A549 (cell line): Measurements from ENCODE around the gene ZNF385A. TPM values are rescaled to one million over a fixed set of nuclear protein-coding genes. Genes with fewer than 3 reads are reported as not detected.

Experiments used
- ATAC-seq, 2 experiments: fragments of 200-7000 bp in 1 of 2; fragments of >200 bp in 1 of 2; cut with Nextera tagmentation in 1 of 2; cut with Tn5 transposase in 1 of 2; 3 replicates each; pipeline versions ENCODE4 v1.8.0 to v1.9.1; 2018 to 2020; ENCODE audit warnings: mild to moderate bottlenecking in 1 of 2, moderate library complexity in 1 of 2
- CTCF ChIA-PET: fragments of 300-600 bp; sonication (Branson Sonifier 250); formaldehyde crosslinking; extraction: SDS; loops from one replicate; lab custom pipeline; 2021; ENCODE audit warnings: antibody characterized with exemption, inconsistent platforms; lab: Yijun Ruan, JAX
- POLR2A ChIA-PET: fragments of 350-600 bp; formaldehyde crosslinking; extraction: SDS; loops from one replicate; lab custom pipeline; 2021; ENCODE audit warnings: antibody characterized with exemption, inconsistent platforms; lab: Yijun Ruan, JAX
- DNase-seq, 2 experiments: peaks; one replicate each; pipeline versions ENCODE4 v3.0.0 to v3.0.0-alpha.2; 2011 to 2016; ENCODE audit warnings: low read depth in 1 of 2, low spot score in 1 of 2
- FAIRE-seq: peaks from 2 replicates; lab custom pipeline; 2011; peaks lifted over from hg19 to GRCh38; lab: Jason Lieb, UNC
- H3K27ac ChIP-seq, 2 experiments: fragments of >200 bp; sonication (Bioruptor Twin); formaldehyde crosslinking; 3 replicates each; pipeline ENCODE4 v1.5.1; 2016 to 2017
- H3K4me1 ChIP-seq: fragments of >200 bp; sonication (Bioruptor Twin); formaldehyde crosslinking; 3 replicates; pipeline ENCODE4 v1.6.1; 2016
- H3K4me2 ChIP-seq: fragments of >200 bp; sonication (Bioruptor Twin); formaldehyde crosslinking; 3 replicates; pipeline ENCODE4 v1.6.1; 2016
- H3K4me3 ChIP-seq: fragments of >200 bp; sonication (Bioruptor Twin); formaldehyde crosslinking; 3 replicates; pipeline ENCODE4 v1.5.1; 2016
- H3K9me3 ChIP-seq: fragments of >200 bp; sonication (Bioruptor Twin); formaldehyde crosslinking; 3 replicates; pipeline ENCODE4 v1.6.1; 2016
- ATOH8 ChIP-seq: fragments of 250-450 bp; sonication (Bioruptor Pico); IDR thresholded peaks from 2 replicates; pipeline ENCODE4 v1.5.0; 2020; ENCODE audit warnings: low read depth, mild to moderate bottlenecking, moderate library complexity
- CBX8 ChIP-seq: fragments of 200-600 bp; sonication (generic); IDR thresholded peaks from 2 replicates; pipeline ENCODE4 v1.6.1; 2016
- CHD4 ChIP-seq: fragments of 200-600 bp; sonication (generic); IDR thresholded peaks from 2 replicates; pipeline ENCODE4 v1.6.1; 2016; ENCODE audit warnings: antibody characterized with exemption, mild to moderate bottlenecking, borderline replicate concordance
- E2F6 ChIP-seq: IDR thresholded peaks from 2 replicates; pipeline ENCODE4 v1.6.1; 2012; ENCODE audit warnings: low read depth, borderline replicate concordance
- EHMT2 ChIP-seq: fragments of 200-600 bp; sonication (generic); IDR thresholded peaks from 2 replicates; pipeline ENCODE4 v1.6.1; 2016; ENCODE audit warnings: antibody characterized with exemption, low read depth, mild to moderate bottlenecking, moderate library complexity
- ELK1 ChIP-seq: fragments of 150-350 bp; IDR thresholded peaks from 2 replicates; pipeline ENCODE4 v1.6.1; 2014; ENCODE audit warnings: low read depth, mild to moderate bottlenecking, low read length
- FOSL2 ChIP-seq, 2 experiments: fragments of 450-650 bp in 1 of 2; fragments of >200 bp in 1 of 2; sonication (Bioruptor Twin) in 1 of 2; formaldehyde crosslinking; IDR thresholded peaks; 2 replicates each; pipeline versions ENCODE4 v1.5.0 to v1.6.1; 2016 to 2020; ENCODE audit warnings: mild to moderate bottlenecking in 1 of 2, moderate library complexity in 1 of 2
- HDAC2 ChIP-seq: fragments of 200-600 bp; sonication (generic); IDR thresholded peaks from 2 replicates; pipeline ENCODE4 v1.6.1; 2016
- HOXA7 ChIP-seq: fragments of 250-450 bp; sonication (Bioruptor Pico); IDR thresholded peaks from 2 replicates; pipeline ENCODE4 v1.5.0; 2020; ENCODE audit warnings: mild to moderate bottlenecking, moderate library complexity
- HOXB13 ChIP-seq: fragments of 250-450 bp; sonication (Bioruptor Pico); IDR thresholded peaks from 2 replicates; pipeline ENCODE4 v1.5.0; 2020; ENCODE audit warnings: low read depth, mild to moderate bottlenecking, moderate library complexity
- HOXB5 ChIP-seq: fragments of 250-450 bp; sonication (Bioruptor Pico); IDR thresholded peaks from 2 replicates; pipeline ENCODE4 v1.5.0; 2020; ENCODE audit warnings: mild to moderate bottlenecking, moderate library complexity
- MAZ ChIP-seq: fragments of 150-350 bp; IDR thresholded peaks from 2 replicates; pipeline ENCODE4 v1.6.1; 2014; ENCODE audit warnings: antibody characterized with exemption, low read depth, low read length, borderline replicate concordance
- NPAS2 ChIP-seq: fragments of 250-450 bp; sonication (Bioruptor Pico); IDR thresholded peaks from 2 replicates; pipeline ENCODE4 v1.8.0; 2022; ENCODE audit warnings: mild to moderate bottlenecking, moderate library complexity, borderline replicate concordance
- NR3C1 ChIP-seq: fragments of >200 bp; sonication (Bioruptor Twin); formaldehyde crosslinking; IDR thresholded peaks from 3 replicates; pipeline ENCODE4 v1.6.1; 2017
- PHF8 ChIP-seq: fragments of 200-600 bp; sonication (generic); IDR thresholded peaks from 2 replicates; pipeline ENCODE4 v1.6.1; 2016; ENCODE audit warnings: low read depth, mild to moderate bottlenecking, antibody characterized with exemption, moderate library complexity, borderline replicate concordance
- POLR2A ChIP-seq: IDR thresholded peaks from 2 replicates; pipeline ENCODE4 v1.6.1; 2012; ENCODE audit warnings: mild to moderate bottlenecking, low read length
- RARB ChIP-seq: fragments of 250-450 bp; sonication (Bioruptor Pico); IDR thresholded peaks from 2 replicates; pipeline ENCODE4 v1.8.0; 2021; ENCODE audit warnings: mild to moderate bottlenecking, moderate library complexity
- RFX5 ChIP-seq: fragments of 450-650 bp; IDR thresholded peaks from 2 replicates; pipeline ENCODE4 v1.7.1; 2014; ENCODE audit warnings: antibody characterized with exemption, mild to moderate bottlenecking, moderate library complexity
- SMC3 ChIP-seq: fragments of >200 bp; sonication (Bioruptor Twin); formaldehyde crosslinking; IDR thresholded peaks from 3 replicates; pipeline ENCODE4 v1.6.1; 2018; ENCODE audit warnings: inconsistent platforms
- SREBF2 ChIP-seq: fragments of 450-650 bp; IDR thresholded peaks from 2 replicates; pipeline ENCODE4 v1.6.1; 2014; ENCODE audit warnings: mild to moderate bottlenecking, moderate library complexity
- TP53 ChIP-seq: fragments of 250-450 bp; sonication (Bioruptor Pico); IDR thresholded peaks from 2 replicates; pipeline ENCODE4 v1.5.0; 2021; ENCODE audit warnings: mild to moderate bottlenecking, moderate library complexity
- ZFP36 ChIP-seq: fragments of 450-650 bp; IDR thresholded peaks from 2 replicates; pipeline ENCODE4 v1.6.1; 2014; ENCODE audit warnings: borderline replicate concordance; ENCODE audit not compliant: partially characterized antibody
- ZNF302 ChIP-seq: fragments of 250-450 bp; sonication (Bioruptor Pico); IDR thresholded peaks from 2 replicates; pipeline ENCODE4 v1.9.0; 2021; ENCODE audit warnings: inconsistent platforms, mild to moderate bottlenecking, moderate library complexity
- ZSCAN20 ChIP-seq: fragments of 250-450 bp; sonication (Bioruptor Pico); IDR thresholded peaks from 2 replicates; pipeline ENCODE4 v1.8.0; 2022; ENCODE audit warnings: mild to moderate bottlenecking, moderate library complexity
- WGBS: methylation state at CpG from one replicate; pipeline ENCODE4 v1.1.6; 2017; ENCODE audit errors: missing lambda C conversion rate; 5-methylcytosine and 5-hydroxymethylcytosine counted together
- polyA plus RNA-seq, 4 experiments: library from polyadenylated mRNA; depleted of rRNA in 3 of 4; stranded (reverse); fragments of >200 nt; fragmentation: RNase III in 1 of 4; extraction: RNeasy Plus Mini Kit Qiagen cat#74134 plus additional on column Dnase treatment in 1 of 4; gene quantifications; 2 replicates in 3 of 4; 3 replicates in 1 of 4; pipeline ENCODE4 v1.2.3, GENCODE V29; 2011 to 2017
- TF ChIP-seq, protein P1 (sequence below): fragments of >200 bp; sonication (Bioruptor Twin); formaldehyde crosslinking; IDR thresholded peaks from 3 replicates; pipeline ENCODE4 v1.5.1; 2016

ZNF385A gene
- polyA plus RNA-seq, 2 of the 4 experiments (the other 2 are of a cell fraction): 1.8 to 14.9 TPM

DNA sequence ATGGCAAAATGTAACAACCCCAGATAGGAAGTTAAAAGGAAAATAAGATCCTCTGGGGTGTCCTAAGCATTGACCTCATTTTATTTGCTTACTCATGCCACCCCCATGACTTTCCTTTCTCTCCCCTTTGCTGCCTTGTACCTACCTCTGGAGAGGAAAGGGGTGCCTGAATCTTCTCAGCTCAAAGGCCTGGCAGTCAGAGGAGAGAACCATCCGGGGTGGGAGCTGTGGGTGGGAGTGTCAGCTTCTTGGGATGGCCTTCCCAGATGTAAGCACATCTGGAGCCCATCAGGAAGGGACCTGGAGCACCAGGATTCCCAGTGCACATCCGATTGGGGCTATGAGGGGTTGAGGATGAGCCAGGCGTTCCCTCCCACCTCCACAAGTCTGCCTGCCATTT, 39.7 kb upstream of the ZNF385A start (continued):
- no peak for TF ChIP-seq ELK1
- no peak for TF ChIP-seq SMC3
- TF ChIP-seq HOXB13: no peak
- TF ChIP-seq ATOH8: no peak
- no peak for TF ChIP-seq HOXA7 (CRISPR knock-in tag)
- TF ChIP-seq, all 56 proteins: peak for 0

- 20% methylated on average over 5 of the region's 5 CpGs for WGBS
- H3K27ac ChIP-seq: peak overlapping the region; percentile 94 to 99; a peak in 5 of 6 replicates
- ATAC-seq (peak in 1 of 2 experiments; percentile 1; a peak in 1 of 6 replicates), FAIRE-seq (no peak), DNase-seq (no peak)
- CTCF ChIA-PET: interaction anchor here (1.1 to 47.9 kb wide), 7 partner anchors 9 to 32 kb away, joined by 3 to 1279 read pairs (median 4); no protein-coding TSS in a partner anchor
- H3K4me1 ChIP-seq: peaks cover 55% of the 10 kb centered on the region
- TF ChIP-seq FOSL2 (IDR thresholded peaks at IDR 0.05) (no peak), FOSL2 (CRISPR knock-in tag; IDR thresholded peaks at IDR 0.05) (no peak), ELK1 (no peak), CHD4 (no peak), RARB (CRISPR knock-in tag) (no peak), EHMT2 (no peak), PHF8 (no peak)
- peak overlapping the region; percentile 81 for H3K4me2 ChIP-seq
- H3K9me3 ChIP-seq: no peaks in the 10 kb centered on the region
- H3K4me3 ChIP-seq: no peak overlapping the region
- POLR2A ChIA-PET: no interaction called here
These were observed 39.2 kb upstream of the ZNF385A start for GRCh38 chr12:54423816-54424150.

DNA sequence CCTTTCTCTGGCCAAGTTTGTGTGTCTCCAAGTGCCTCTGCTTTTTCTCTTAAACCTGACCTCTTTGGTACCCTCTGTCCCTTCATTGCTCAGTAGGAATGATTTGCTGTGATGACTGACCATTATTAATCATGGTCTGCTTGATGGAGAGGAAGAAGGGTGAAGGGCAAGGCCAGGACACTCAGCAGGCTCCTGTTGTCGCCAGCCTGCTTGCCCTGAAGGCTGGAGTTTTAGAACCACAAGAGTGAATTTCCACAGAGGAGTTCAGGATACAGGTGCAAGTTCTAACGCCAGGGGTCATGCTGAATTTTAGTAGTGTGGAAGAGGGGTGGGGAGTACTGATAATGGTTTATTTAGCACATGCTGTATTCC, 37.3 kb upstream of the ZNF385A start:
- no peak for FAIRE-seq
- no peak for TF ChIP-seq ZFP36
- no peak for TF ChIP-seq ZNF302 (CRISPR knock-in tag)
- TF ChIP-seq POLR2A: no peak
- no peak for TF ChIP-seq NR3C1
- TF ChIP-seq HDAC2: no peak
- no peak for TF ChIP-seq MAZ
- TF ChIP-seq SREBF2: no peak
- TF ChIP-seq ELK1: no peak
- TF ChIP-seq HOXB5 (CRISPR knock-in tag): no peak
- TF ChIP-seq HOXB13: no peak
- TF ChIP-seq CHD4: no peak
- no peak for TF ChIP-seq RFX5
- TF ChIP-seq, protein P1, sequence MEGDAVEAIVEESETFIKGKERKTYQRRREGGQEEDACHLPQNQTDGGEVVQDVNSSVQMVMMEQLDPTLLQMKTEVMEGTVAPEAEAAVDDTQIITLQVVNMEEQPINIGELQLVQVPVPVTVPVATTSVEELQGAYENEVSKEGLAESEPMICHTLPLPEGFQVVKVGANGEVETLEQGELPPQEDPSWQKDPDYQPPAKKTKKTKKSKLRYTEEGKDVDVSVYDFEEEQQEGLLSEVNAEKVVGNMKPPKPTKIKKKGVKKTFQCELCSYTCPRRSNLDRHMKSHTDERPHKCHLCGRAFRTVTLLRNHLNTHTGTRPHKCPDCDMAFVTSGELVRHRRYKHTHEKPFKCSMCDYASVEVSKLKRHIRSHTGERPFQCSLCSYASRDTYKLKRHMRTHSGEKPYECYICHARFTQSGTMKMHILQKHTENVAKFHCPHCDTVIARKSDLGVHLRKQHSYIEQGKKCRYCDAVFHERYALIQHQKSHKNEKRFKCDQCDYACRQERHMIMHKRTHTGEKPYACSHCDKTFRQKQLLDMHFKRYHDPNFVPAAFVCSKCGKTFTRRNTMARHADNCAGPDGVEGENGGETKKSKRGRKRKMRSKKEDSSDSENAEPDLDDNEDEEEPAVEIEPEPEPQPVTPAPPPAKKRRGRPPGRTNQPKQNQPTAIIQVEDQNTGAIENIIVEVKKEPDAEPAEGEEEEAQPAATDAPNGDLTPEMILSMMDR: no peak
- no peak for TF ChIP-seq FOSL2 (IDR thresholded peaks at IDR 0.05)
- no peak for TF ChIP-seq FOSL2 (CRISPR knock-in tag; IDR thresholded peaks at IDR 0.05)
- no peak for TF ChIP-seq TP53 (CRISPR knock-in tag)
- no peak for TF ChIP-seq ZSCAN20 (CRISPR knock-in tag)
- no peak for TF ChIP-seq E2F6
- no peak for TF ChIP-seq RARB (CRISPR knock-in tag)
- TF ChIP-seq CBX8: no peak
- no peak for TF ChIP-seq NPAS2
- peaks cover 62% of the 10 kb centered on the region for H3K4me1 ChIP-seq
- POLR2A ChIA-PET: no interaction called here
- H3K4me3 ChIP-seq: no peak overlapping the region
- no peak for ATAC-seq
- CTCF ChIA-PET: interaction anchor here (1.1 to 47.9 kb wide), 4 partner anchors 13 to 53 kb away, joined by 3 to 1279 read pairs (median 110); no protein-coding TSS in a partner anchor
- no peak for DNase-seq
- WGBS: 90% methylated on average over 2 of the region's 2 CpGs
- H3K9me3 ChIP-seq: no peaks in the 10 kb centered on the region
- peak overlapping the region; percentile 81 for H3K4me2 ChIP-seq
- H3K27ac ChIP-seq: peak overlapping the region; percentile 94 to 99; a peak in 5 of 6 replicates
